NCI-H1417 treated with DMSO at 0.1 percent for 48 hours (cell line): ENCODE results near the gene TESK2.
"Not testable (repeated sequence)": the region's sequence is repeated elsewhere in the genome, so short reads cannot be mapped to it uniquely, and the experiment has no call there.

Experiments
- DNase-seq: peaks from one replicate; lab custom pipeline; 2025; lab: John Stamatoyannopoulos, UW

Gene TESK2

DNA sequence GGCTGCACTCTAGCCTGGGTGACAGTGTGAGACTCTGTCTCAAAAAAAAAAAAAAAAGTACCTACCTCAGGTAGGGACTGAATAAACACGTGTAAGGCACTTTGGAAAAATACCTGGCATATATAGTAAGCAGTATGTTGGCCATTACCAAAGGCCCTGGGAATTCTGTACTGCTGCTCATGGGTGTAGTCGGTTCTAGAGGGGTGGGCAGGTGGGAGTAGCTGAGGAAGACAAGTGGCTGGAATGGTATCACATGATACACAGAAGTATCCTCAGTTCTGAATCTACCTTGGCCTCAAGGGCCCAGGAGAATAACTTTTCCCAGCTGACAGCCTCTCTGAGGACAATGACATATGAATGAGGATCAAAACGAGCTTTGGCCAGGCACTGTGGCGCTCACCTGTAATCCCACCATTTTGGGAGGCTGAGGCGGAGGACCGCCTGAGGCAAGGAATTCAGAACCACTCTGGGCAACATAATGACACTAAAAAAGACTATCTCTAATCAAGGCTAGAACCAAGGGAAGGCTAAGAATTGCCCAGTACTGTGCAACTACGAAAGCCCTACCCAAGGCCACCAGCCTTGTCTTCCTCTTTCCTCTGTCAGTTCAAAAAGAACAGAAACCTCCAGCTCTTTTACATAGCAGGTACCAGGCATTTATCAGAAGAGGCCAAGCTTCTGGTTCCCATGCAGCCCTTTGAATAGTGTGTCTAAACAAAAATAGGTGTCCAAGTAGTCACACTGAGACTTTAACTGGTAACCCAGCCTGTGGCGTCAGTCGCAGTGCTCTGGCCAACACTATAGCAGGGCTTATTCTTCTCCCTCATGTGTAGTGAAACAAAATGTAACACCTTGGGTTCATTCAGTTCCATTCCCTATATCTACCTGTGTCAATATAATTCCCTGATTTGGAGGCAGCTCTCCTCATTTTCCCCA is 19.3 kb upstream of the TESK2 start:
- DNase-seq = no peak

DNA sequence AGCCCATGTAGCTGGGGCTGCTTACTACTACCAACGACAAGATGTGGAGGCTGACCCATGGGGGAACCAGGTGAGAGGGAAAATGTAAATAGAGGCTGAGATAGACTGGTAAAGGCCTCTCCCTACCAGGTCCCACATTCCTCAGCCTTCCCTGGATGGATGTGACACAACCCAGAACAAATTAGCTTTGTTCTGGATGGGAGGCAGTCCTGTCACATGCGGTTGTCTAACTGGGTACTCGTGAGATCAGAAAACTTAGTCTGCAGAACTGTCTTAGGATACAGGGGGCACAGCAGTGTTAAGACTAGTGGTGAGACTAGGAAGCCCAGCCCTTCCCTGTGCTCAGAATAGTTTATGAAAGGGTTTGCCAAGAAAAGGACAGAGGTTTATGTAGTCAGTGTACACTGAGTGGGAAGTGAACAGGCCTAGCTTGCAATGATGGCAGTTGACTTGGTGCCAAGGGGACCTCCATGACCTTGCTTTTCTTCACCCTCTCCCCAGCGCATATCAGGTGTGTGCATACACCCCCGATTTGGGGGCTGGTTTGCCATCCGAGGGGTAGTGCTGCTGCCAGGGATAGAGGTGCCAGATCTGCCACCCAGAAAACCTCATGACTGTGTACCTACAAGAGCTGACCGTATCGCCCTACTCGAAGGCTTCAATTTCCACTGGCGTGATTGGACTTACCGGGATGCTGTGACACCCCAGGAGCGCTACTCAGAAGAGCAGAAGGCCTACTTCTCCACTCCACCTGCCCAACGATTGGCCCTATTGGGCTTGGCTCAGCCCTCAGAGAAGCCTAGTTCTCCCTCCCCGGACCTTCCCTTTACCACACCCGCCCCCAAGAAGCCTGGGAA is 17.6 kb upstream of the TESK2 start:
- no peak for DNase-seq

DNA sequence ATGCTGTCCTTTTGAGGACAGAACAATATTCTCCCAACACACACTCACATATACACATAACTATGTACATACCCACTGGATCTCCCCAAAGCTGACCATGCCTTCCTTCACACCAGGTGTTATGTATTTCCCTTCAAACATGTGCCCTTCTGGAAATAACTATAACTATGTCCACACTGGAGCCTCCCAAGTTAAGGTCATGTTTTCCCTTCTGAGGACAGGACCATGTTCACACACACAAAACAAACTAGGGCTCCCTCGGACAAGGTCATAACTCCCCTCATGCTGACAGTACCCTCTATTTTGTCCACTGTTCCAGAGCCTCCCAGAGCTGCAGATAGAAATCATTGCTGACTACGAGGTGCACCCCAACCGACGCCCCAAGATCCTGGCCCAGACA is 16.9 kb upstream of the TESK2 start:
- no peak for DNase-seq

DNA sequence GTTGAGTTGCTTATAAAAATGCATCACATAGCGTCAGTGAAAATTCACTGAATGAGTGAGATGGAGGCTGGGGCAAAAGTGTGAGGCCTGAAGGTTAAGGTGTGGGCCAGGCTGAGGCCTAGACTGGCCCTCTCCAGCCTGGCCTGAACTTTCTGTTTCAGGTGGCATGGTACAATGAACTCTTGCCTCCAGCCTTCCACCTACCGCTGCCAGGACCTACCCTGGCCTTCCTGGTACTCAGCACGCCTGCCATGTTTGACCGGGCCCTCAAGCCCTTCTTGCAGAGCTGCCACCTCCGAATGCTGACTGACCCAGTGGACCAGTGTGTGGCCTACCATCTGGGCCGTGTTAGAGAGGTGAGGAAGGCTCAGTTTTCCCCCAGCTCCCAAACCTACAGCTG is 16.2 kb upstream of the TESK2 start:
- DNase-seq = no peak

DNA sequence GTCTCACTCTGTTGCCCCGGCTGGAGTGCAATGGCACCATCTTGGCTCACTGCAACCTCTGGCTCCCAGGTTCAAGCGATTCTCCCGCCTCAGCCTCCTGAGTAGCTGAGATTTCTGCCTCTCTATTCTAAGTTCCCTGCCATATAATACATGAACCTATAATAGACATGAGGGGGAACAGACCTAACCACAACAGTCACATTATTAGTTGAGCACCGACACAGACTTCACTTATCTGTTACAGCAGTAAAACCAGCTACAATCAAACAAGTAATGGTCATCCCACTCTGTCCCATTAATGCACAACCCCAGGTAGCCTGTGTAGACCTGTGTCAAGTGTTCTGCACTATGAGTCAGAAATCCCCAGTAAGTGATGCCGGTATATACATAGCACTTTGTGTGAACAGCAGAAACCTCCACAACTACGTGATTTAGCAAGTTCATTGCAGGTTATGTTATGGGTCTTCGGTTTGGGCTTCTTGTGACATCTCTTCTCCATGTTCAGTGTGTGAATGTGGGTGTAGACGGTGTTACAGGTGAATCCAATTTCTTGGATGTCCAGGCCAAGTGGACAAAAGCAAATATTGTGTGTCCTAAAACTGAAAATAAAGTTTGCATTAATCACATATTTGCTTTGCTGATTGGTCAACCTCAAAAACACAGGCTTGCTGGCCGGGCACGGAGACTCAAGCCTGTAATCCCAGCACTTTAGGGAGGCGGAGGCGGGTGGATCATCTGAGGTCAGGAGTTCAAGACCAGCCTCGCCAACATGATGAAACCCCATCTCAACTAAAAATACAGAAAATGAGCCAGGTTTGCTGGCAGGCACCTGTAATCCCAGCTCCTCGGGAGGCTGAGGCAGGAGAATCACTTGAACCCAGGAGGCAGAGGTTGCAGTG is 12.7 kb upstream of the TESK2 start:
- no peak for DNase-seq

DNA sequence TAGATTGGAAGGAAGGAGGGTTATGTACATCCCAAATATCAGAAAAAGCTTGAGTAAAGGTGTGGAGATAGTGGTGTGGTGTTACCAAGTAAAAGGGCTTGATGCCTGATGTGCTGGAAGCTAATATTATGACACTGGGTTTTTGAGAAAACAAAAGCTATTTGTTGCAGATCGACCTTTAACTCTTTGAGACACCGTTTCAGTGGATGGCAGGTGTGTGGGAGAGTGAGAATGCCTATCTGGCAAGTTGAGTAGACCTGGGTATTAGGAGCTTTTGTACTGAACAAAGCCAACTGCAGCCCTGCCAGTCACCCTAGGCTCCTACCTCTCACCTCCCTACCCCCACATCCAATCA is 10.5 kb upstream of the TESK2 start:
- no peak for DNase-seq

DNA sequence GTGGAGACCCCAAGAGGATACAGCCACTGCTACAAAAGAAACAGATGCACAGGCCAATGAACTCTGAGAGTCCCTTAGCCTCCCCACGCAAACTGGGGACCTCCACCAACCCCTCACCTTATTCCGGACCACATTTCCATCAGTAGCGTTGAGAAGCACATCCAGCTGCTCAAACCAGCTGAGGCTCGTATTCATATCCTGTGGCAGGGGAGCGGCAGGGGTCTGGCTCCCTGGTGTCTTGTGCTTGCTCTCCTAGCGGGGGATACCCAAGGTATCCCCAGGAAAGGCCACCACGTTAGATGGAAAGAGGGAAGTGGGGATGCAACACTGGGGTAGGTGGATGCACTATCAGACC is 8.4 kb upstream of the TESK2 start:
- DNase-seq = no peak

DNA sequence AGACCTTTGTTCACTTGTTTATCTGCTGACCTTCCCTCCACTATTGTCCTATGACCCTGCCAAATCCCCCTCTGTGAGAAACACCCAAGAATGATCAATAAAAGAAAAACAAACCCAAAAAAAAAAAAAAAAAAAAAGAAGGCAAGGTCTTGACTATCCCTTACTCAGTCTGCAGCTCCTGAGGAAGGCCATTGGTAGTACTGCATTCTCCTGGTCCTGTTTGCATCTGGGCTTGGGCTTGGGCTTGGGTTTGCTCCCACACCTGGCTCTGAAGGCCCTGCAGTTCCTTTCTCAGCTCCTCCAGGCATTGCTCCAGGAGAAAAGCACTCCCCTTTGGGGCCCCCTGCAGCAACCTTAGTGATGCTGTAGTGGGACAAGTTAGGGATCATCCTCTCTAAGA is 7.3 kb upstream of the TESK2 start:
- no peak for DNase-seq

DNA sequence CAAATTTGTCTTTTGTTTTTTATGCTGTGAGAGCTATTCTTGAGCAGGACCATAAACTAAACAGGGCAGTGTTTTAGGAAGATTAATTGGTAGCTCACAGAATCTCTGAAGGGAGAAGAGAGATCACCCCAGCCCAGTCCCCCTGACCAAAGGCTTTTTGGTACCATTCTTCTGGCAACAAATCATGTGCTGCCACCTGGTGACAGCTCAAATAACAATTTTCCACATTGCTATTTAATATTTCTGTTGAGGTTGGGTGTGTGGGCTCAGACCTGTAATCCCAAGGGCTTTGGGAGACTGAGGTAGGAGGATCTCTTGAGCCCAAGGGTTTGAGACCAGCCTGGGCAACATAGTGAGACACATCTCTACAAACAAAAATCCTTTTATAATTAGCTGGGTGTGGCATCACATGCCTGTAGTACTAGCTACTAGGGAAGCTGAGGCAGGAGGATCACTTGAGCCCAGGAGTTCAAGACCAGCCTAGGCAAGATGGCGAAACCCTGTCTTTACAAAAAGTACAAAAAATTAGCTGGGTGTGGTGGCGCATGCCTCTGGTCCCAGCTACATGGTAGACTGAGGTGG is 2.2 kb upstream of the TESK2 start:
- no peak for DNase-seq

DNA sequence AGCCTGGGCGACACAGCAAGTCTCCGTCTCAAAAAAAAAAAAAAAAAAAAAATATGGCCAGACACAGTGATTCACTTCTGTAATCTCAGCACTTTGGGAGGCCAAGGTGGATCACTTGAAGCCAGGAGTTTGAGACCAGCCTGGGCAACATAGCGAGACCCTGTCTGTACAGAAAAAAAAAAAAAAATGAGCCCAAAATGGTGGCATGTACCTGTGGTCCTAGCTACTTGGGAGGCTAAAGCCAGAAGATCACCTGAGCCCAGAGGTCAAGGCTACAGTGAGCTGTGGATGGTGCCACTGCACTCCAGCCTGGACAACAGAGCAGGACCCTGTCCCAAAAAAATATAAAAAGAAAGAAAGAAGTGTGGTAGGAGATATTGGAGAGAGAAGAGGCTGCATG is 1.7 kb upstream of the TESK2 start:
- no peak for DNase-seq

DNA sequence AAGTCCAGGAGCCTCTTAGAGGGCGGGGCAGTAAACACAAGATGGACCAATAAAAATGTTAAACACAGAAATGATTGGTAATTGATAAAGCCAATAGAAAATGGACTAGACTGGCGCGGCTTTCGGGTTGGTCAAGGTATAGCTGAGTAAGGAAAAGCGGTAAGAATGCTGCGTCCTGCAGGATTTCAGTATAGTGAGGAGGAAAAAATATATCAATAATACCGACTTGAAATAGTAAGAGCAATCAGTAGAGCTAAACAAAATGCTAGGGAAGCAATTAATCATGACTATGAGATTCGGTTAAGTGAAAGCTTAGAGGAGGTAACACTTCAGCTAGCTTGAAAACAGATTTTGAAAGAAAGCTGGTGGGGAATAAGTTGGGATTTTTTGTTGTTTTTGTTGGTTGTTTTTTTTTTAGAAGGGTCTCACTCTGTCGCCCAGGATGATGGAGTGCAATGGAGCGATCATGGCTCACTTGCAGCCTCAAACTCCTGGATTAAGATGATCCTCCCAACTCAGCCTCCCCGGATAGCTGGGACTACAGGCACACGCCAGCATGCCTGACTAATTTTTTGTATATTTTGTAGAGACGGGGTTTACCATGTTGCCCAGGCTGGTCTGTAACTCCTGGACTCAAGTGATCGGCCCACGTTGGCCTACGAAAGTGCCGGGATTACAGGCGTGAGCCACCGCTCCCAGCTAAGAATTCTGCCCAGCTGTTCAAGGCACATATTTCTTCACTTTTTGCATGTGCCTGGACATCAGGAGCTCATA is 711 bp upstream of the TESK2 start:
- no peak for DNase-seq

DNA sequence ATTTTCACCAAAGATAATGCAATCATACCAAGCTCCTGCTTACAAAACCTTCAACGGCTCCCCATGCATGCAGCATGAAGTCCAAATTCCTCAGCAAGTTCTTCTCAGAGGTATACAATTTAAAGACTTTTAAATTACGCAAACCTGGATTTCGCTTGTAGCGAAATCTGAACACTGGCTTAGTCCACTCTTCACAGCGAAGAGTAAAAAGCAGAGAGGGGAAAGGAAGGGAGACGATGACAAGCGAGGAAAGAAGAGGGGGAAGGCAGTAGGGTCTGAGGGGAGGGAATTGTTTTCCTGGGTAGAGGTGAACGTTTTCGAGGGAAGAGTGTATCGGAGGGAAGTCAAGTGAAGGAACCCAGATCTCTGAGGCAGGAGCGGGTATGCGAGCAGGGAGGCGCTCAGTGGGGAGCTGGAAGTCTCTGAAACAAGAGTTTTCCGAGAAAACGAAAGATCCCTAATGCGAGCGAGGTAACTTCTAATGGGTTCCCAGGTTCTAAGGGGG is 790 bp downstream of the TESK2 start:
- no peak for DNase-seq

DNA sequence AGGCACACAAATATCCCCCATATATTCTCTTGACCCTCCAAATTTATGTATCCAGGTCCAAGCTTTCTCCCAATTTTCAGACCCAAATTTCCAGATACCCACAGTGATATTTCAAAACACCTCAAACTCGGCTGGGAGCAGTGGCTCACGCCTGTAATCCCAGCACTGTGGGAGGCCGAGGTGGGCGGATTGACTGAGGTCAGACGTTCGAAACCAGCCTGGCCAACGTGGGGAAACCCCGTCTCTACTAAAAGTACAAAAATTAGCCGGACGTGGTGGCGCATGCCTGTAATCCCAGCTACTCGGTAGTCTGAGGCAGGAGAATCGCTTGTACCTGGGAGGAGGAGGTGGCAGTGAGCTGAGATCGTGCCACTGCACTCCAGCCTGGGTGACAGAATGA is 1.6 kb downstream of the TESK2 start:
- DNase-seq = not testable (repeated sequence)

DNA sequence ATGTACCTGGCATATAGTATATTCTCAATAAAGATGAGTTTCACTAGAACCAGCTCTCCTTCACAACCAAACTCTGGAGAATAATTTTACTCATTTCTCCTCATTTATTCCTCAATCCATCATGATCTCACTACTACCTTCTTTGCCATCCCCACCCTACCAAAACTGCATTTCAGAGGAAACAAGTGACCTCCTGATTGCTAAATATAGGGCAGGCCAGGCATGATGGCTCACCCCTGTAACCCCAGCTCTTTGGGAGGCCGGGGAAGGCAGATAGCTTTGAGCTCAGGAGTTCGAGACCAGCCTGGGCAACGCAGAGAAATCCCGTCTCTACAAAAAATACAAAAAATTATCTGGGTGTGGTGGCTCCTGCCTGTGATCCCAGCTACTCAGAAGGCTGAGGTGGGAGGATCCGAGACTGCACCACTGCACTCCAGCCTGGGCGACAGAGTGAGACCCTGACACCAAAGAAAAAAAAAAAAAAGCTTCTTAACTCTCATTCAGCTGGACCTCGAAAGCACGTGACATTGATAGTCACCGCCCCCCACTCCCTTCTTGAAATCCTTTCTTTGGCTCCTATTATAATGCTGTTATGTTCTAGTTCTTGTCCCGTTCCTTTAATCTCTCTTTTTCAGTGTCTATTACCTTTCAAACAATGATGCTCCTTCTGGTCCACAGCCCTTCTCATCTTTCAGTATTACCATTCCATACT is 2.1 kb downstream of the TESK2 start:
- DNase-seq = no peak

DNA sequence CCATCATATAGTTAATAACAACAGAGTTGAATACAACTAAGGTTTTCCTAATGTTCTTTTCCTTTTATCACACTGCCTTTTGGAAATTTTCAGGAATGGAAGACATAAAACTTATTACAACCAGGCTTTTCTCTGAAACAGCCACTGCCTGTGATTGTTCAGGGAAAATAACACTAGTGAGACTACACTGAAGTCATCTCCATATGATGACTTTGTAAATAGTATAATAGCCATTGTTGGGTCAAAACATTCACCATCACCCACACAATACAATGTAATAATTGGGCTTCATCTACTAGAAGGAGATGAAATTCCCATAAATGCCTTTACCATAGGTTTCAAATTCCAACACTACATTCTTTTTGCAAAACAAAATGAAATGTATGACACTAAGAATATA is 5.0 kb downstream of the TESK2 start:
- DNase-seq = no peak

DNA sequence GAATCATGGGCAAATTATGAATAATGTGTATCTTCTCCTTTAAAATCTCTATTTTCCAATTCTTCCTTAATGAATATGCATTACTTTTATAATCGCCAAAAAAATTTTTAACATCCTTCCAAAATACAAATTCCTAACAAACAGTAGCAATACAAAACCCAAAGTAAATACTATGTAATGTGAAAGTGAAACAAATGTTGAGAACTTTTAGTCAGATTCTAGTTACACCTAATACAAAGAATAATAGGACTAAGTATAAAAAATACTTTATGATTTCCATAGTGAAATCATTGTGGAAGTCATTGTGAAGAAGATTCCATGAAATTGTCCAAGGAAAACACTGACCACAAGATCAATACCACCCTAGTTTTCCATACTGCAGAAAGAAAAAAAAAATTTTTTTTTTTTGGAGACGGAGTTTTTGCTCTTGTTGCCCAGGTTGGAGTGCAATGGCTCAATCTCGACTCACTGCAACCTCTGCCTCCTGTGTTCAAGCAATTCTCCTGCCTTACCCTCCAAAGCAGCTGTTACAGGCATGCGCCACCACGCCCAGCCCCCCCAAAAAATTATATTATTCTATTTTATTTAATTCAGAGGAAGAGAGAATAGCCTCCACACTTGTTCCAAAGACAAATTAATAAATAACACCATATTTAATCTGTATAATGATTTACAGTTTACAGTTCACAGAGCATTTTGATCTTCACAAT is 11.8 kb downstream of the TESK2 start:
- no peak for DNase-seq

DNA sequence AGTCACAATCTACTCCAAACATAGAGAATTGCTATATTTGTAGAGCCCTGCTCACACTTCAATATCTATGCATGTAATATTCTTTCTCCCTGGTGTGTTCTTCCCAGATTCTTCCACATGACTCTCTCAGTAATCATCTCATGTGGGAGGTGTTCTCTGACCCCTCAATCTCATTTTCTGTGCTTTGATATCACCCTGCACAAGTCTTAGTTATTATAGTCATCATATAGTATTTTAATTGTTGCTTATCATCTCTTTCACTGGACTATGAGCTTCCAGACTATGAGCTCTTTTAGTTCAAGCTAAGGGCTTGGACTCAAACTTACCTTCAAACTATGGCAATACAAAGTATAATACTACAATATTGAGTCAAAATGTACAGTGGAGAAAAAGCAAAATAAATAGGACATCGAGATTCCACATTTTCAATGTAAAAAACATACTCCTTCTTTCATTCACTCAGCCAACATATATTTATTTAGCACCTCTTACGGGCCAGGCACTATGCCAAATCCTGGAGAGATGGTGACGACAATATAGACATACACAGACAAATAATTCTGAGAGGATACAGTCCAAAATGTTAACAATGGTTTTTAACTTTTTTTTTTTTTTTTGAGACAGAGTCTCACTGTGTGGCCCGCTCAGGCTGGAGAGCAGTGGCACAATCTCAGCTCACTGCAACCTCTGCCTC is 12.7 kb downstream of the TESK2 start:
- no peak for DNase-seq

DNA sequence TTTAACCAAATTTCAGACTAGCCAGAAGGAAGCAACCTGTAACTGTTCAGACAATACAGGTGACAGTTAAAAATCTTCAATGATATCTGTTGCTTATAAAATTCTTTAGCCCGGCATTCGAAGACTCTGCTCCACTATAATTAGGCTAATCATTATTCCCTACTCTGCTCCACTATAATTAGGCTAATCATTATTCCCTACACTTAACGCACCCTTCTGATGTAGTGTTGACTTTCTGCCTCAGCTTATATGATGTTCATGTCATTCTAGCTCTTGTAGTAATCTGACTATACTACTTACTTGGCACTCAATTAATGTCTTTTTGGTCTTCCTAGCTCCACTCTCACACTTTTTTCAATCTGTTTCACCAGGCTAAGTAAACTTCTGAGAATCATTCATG is 13.3 kb downstream of the TESK2 start:
- peak; percentile 78 for DNase-seq

DNA sequence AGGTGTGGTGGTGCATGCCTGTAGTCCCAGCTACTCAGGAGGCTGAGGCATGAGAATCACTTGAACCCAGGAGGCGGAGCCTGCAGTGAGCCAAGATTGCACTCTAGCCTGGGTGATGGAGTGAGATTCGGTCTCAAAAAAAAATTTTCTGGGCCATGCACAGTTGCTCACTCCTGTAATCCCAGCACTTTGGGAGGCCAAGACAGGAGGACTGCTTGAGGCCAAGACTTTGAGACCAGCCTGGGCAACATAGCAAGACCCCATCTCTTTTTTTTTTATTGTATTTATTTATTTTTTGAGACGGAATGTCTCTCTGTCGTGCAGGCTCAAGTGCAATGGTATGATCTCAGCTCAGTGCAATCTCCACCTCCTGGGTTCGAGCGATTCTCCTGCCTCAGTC is 16.8 kb downstream of the TESK2 start:
- DNase-seq = not testable (repeated sequence)
